Hindlimb muscle (tissue), 1 donor: Measurements from ENCODE around the gene RIPK3. TPM values are rescaled to one million over a fixed set of nuclear protein-coding genes. Genes with fewer than 3 reads are reported as not detected.
"Not testable (repeated sequence)": the region's sequence is repeated elsewhere in the genome, so short reads cannot be mapped to it uniquely, and the experiment has no call there.

Experiments
- DNase-seq: peaks from one replicate; pipeline ENCODE4 v3.0.0-alpha.2; 2013
- polyA plus RNA-seq: library from polyadenylated mRNA; unstranded; fragments of 120-200 nt; gene quantifications from one replicate; pipeline ENCODE4 v1.2.1, GENCODE V29; 2013; ENCODE audit not compliant: insufficient read length

The RIPK3 gene
- polyA plus RNA-seq, 1 donor: 2.1 TPM

DNA sequence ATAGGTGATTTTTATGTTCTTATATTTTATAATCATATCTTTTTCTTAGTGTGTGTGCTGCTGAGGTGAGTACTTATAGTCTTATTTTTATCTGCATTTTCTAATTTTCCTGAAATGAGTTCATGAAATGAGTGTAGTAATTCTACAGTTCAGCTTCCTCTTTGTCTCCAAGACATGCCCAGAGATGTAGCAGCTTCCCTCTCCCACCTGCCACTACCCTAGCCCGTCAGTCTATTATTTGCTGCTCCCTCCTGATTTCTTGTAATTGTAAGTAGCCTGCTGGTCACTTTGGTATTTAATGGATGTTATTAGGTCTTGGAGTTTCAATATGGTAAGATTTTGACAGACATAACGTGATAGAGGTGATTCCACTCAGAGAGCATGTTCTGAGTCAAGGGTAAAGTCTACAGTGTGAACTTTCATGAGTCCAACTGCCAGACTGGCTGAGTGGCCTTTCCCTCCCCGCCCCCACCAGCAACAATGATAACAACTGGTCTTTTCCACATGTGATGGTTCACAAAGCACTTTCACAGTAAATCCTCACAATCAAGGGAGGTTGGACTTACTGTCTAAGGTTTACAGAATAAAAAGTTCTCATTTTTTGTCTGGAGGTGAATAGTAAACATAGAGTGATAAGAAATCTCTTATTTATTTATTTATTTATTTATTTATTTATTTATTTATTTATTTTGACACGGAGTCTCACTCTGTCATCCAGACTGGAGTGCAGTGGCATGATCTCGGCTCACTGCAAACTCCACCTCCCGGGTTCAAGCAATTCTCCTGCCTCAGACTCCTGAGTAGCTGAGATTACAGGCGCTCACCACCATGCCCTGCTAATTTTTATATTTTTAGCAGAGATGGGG is 4.2 kb upstream of the RIPK3 start:
- DNase-seq: no peak

DNA sequence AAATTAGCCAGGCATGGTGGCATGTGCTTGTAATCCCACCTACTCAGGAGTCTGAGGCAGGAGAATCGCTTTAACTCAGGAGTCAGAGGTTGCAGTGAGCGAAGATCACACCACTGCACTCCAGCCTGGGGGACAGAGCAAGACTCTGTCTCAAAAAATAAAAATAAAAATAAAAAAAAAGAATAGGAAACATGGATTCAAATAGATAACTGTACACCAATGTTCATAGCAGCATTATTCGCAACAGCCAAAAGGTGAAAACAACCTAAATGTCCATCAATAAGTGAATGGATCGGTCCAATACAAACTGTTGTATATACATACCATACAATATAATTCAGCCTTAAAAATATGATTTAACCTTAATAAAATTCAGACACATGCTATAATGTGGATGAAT is 3.1 kb upstream of the RIPK3 start:
- DNase-seq: no peak

DNA sequence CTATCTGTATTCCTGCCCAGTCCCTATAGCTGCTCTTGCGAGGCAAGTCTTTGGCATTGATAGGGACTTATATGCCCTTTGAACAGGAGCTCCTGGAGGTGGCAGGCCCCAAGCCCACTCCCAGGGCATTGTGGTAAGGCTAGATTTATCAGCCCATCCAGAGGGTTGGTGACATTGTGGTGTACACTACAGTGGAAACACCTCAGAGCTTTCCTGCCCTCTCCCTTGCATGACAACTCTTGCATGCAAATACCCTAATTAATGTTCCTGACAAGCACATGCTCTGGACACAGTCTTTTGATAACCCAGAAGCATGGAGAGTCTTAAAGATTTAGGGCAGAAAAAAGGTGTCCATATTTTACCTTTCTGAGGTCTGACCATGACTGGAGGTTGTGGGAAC is 815 bp upstream of the RIPK3 start:
- no peak for DNase-seq

DNA sequence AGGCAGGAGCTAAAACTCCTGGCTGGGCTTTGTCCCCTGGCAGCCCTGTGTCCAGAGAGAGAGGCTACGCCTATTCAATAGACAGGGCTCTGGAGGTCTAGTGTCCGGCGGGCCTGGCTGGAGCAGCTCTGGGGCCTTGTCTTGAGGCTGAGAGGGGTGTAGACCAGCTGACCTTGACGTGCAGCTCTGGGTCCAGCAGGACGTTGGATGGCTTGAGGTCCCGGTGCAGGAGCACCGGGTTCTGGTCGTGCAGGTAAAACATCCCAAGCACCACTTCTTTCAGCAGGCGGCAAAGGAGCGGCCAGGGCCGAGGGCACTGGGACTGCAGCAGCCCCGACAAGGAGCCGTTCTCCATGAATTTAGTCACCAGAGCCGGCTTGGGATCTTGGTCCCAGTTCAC is 948 bp downstream of the RIPK3 start:
- no peak for DNase-seq

DNA sequence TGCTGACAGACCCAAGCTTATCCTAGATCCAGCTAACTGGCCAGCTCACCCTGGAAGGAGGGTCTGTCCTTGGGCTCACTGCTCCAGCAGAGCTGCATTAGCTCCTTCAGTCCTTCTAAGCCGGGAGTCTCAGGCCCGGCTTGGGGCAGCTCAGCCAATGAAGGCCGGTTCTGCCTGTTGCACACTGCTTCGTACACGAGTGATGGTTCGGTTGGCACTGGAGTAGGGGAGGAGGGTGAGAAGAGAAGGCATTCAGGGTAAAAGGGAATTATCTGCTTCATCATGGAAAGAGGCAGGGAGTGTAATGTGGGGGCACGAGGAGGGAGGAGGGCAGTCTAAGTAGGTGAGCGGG is 2.0 kb downstream of the RIPK3 start:
- DNase-seq: no peak

DNA sequence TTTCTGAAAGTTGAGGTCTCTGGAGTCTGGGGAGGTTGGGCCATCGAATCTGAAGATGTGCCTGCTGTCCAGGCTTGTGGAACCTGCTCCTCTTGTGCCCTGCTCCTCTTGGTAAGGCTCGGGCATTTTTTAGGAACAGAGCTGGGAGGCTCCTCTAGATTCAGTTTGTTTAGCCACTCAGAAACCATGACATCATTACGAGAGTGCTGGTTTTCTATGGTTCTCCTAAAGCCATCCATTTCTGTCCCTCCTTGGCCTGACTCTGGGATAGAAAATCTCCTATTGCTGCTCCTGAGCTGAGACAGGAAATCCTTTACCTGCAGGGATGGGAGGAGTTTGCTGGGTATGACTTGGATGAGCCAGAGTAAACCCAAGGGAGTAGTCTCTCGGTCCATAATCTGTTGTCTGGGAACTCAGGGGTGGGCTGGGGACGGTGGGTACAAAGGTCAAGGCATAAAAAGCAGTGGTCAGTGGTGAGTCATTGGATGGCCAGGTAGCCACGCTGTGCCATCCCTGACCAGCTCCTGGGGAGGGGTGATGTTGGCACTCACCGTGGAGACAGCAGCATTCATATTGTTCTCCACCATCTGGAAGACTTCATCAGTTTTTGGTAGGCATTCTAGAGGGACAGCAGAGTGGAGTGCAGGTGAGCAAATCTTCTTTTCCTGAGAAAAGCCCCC is 2.5 kb downstream of the RIPK3 start:
- no peak for DNase-seq

DNA sequence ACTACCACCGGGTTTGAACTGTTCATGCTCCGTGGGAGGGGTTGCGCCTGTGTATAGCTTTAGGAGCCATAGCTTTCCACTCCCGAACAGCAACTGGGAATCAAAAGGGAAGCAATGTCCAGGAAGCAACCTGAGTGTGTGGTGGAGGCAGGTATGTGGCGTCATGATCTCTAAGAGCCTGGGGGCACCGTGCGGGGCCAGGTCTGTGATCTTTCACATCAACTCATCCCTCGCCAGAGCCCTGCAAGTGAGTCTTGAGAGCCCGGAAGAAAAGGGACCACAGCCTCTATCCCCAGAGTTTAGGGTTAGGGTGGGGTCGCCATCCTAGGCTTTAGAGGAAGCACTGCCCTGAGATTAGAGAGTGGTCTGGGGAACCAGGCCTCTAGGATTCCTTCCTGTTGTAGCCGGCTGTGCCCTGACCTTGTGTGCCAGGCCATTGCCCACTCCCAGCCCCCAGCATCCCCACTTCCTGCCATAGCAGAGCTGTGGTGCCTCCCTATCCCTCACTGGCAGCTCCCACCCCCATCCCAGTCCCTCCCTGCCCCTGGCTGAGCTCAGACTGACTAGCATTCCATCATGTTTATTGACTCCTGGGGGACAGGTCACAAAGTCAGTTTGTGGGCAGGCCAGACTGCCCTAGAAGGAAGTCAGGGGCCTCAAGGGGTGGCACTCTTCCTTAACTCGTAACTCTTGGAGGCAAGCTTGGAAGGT is 4.2 kb downstream of the RIPK3 start:
- DNase-seq: no peak

DNA sequence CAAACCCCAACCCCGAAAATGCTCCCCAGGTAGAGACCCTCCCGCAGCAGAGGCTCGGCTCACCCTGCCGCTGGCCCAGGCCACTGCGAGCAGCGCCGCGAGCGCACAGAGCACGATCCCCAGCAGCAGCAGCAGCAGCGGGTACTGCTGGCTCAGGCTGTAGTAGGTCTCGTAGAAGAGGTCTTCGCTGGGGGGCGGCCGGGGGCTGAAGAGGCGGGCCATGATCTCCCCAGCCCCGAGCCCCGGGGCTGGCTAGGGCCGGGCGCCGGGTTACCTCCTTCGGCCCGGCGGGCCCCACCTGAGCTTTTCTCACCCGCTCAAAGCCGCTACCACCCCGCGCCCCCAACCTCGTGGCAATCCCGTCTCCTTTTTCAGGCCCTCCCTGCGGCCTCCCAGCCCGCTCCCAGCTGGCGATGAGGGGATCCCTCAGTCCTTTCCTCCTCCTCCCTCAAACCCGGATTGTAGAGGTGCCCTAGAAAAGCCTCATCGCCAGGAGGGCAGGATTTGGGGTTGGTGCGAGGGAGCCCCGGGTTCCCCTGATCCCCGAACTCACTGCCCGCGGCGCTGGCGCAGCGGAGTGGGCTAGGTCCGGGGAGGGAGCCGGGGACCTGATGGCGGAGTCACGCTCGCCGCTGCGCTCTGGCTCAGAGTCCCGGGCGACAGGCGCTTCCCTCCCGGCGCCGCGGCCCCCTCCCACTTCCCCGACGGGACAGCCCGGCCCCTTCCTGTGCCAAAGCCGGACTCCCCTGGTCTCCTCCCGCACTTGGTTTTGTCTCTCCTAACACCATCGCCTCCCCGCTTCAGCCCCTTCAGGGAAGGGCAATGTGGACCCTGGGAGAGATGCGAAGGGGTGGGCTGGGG is 5.1 kb downstream of the RIPK3 start, which contains the start of gene ADCY4:
TSS of gene ADCY4 (minus strand) at position 641 of the 861 bp plus-strand sequence. CDS start at position 222, 419 bp downstream.
- no peak for DNase-seq

DNA sequence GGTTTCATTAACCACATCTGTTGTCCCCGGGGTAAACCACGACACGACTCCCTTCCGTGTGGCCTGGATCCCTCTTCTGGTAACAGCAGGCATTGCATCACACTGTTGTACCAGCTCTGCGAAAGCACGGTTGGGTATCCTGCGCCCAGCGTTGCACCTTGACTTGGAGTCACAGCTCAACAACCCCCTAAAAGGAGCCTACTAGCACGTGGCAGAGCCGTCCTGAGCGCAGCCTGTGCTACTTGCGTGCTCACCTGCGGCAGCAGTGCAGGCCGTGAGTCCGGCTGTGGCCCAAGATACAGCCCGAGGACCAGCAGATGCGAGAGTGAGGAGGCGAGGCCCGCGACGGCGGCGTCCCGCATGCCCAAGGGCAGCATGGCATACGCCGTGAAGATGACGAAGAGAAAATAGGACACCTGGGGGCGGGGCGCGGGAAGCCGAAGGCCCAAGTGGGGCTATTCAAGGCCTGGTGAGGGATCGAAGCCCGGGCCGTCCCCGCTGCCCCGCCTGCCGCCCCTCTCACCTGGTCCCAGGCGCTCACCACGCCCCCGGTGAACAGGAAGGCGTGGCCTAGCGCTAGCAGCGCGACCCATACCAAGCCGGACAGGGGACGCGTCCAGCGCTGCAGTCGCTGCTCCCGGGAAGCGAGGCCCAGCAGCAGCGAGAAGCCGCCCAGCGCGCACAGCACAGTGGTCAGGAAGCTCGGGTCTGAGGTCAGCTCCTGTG is 7.4 kb downstream of the RIPK3 start:
- DNase-seq: no peak

DNA sequence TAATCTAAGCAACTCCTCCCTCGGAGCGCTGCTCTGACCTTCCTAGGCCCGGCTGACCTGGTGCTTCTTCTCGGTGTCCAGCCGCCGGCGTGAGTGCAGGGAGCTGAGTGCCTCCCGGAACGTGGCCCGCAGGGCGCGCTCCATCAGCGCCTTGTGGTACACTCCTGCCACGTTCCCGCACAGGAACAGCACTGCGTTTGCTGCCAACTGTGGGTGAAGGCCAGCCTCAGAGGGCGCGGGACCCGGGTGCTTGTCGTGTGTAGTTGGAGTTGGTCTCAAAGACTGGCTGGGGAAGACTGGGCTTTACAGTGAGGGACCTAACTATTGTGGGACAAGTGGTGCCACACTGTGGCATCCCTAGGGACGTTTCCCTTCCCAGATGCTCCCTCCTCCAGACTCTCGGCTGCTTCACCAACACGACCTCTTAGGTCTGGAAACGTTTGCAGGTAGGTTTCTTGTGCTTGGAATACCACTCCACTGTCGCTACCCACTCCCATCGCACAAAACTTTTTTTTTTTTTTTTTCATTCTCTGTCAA is 8.0 kb downstream of the RIPK3 start:
- DNase-seq: no peak

DNA sequence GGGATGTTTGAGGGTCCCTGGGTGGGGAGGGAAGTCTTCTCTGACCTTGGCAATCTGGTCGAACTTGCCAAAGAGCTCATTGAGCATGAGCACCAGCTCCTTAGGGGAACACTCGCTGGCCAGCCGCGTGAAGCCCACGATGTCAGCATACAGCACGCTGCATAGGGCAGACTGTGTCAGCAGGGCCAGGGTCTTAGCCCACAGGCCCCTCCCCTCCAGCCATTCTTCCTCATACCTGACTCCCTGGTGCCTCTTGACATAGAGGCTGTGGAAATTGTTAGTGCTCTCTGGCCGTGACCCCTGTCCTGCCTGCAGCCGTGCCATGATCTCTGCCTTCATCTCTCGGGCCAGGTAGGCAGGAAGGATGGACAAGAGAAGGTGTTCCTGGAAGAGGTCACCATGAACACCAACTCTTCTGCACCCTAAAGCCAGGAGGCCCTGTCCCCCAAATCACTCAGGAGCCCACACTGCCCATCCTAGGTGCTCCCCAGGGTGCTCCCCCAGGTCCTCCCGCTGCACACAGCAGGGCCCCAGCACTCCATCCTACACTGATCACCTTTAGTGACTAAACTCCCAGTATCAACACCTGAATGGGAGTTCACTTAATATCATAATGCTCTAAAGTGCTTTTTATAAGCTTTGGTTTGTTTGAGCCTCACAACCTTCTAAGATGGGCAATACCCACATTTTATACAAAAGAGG is 8.7 kb downstream of the RIPK3 start:
- no peak for DNase-seq

DNA sequence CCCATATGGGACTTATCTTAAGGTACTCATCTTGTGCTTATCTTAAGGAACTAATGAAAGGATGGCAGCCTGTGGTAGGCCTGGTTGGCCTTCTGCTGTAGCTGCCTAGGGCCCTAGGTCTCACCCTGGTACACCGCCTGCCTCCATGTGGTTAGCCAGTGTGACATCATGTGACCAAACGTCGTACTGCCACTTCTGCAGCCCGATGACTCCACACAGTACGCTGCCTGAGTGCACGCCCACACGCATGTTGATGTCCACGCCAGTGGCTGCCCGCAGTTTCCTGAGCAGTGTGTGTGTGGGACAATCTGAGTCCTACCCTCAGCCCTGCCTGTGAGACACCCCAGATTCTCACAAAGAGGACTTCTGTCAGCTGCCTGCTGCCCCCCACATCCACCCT is 10.1 kb downstream of the RIPK3 start:
- DNase-seq: no peak

DNA sequence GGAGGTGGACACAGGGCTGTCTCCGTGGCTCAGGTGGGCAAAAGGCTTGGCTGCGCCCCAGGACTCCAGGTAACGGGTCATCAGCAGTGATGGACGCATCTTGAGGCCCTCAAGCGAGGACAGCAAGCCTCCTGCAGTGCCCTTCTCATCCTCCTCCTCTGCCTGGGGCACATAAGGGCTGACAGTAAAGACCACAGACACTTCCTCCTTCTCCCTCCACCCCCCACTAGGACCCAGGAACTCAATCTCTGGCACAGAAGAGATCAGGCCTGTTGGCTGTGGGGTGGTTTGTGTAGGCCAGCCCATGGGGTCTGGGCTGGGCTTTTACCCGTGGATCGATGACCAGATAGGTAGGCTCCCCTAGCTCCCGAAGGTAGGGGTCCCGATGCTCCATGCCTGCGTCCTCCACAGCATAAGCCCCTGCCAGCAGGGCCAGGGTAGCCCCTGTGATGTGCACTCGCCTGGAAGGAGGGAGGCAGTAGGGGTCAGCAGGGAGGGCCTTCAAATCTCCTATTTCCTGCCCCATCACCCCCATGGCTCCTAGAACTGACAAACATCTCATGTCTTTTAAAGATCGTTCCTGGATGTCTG is 10.6 kb downstream of the RIPK3 start:
- DNase-seq: no peak

DNA sequence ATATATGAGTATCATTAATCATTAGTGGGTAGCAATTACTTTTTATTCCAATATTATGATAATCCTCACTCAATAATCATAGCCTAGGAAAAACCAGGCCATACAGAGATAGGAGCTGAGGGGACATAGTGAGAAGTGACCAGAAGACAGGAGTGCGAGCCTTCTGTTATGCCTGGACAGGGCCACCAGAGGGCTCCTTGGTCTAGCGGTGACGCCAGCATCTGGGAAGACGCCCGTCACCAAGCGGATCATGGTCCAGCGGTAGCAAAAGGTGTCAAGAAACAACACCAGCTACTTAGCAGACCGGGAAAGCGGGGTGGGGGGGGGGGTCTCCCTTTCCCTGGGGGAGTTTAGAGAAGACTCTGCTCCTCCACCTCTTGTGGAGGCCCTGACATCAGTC is 11.9 kb downstream of the RIPK3 start:
- DNase-seq: not testable (repeated sequence)

DNA sequence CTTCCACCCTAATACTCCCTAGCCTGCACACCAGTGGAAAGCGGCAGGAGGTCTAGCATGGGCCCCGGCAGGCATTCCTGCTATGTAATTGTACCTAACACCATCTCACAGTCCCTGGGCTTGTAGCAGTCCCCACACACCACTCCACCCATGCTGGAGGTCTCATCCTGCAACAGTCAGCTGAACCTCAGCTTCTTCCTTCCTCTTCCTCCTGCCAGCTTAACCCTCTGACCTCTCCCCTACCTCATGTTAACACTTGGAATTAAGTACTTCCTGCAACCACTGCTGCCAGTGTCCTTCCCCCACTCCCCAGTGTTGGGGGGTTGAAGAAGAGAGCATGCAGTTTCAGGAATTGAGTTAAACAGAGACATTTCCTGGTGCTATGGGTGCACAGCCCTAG is 12.5 kb downstream of the RIPK3 start:
- no peak for DNase-seq

DNA sequence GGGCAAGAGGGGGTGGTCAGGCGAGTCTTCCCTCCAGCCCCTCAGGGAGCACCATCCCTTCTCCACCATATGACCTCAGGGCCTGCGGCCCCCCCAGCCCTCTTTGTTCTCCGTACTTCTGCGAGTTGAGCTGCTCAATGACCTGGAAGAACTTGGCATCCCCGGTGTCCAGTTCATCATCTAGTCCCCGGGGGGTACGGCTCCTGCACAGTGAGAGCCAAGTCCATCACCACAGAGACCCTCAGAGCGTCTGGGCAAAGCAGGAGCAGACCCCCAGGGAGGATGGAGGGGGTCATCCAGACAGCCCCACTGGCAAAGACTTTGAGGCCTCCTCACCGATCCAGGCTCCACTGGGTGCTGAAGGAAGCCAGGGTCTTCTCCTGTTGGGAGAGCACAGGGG is 13.8 kb downstream of the RIPK3 start:
- DNase-seq: no peak

DNA sequence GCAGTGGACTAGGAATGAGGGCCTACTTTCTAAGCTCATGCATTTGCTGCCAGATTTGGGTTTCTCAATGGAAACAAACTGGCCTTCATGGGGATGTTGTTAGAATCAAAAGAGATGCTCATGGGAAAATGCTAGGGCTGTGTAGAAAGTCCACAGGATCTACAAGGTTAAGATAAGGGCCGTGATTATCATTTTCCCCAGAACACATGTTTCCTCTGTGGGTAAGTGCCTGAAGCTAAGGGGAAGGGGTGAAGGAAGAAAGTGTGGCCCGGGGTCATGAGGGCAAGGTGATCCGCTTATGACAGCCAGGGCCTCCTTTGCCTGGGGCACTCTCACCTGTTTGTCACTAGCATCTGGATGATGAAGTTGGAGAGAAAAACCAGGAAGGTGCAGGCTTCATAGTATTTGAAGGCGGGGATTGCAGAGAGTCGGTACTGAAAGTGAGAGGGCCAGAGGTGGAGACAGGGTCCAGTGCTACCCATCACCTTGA is 14.7 kb downstream of the RIPK3 start:
- DNase-seq: no peak

DNA sequence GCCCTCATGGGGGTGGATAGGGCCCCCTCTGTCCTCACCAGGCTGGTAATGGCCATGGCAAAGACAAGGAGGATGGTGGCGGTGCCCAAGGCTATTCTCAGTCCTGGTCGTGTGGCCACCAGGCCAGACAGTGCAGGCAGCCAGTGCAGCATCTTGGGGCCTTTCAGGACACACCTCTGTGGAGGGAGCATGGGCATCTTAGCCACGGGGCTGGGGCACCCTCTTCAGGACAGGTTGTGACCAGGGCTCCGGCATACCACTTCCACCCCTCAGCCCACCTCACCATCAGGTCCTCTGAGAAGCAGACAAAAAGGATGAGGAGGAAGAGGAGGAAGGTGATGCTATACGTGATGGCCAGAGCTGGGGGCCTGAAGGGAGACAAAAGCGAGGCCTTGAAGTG is 15.8 kb downstream of the RIPK3 start:
- no peak for DNase-seq

DNA sequence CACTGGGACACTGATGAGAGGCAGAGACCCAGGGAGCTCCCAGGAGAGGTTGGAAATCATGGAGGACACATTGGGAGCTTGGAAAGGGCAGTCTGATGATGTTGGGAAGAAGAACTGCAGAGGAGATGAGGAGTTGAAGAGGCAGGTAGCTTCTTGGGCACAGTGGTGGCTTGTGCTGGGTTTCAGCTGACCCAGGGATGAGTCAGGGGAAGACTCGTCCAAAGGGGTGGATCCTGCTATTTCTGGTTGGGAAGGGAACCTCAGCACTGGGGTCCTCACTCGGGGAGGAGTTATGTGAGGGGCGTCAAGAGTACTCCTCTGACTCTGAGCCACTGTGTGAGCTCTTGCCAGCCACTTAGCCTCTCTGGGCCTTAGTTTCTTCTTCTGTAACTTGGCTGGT is 16.4 kb downstream of the RIPK3 start:
- no peak for DNase-seq

DNA sequence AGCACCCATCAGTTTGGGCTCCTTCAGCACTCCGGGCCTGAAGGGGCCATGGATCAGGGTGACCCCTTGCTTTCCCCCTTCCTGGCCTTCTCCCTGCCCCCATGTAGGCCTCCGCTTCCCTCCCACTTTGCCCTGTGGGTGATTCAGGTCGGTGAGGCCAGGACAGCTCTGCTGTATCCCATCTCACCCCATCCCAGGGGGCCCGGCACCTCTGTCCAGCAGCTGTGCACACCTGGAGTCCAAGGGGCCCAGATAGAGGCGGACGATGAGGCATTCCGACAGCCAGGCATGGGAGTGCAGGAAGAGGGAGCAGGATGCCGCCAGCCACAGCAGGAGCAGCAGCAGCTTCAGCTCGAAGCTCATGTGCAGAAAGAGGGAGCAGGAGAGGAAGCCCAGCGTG is 17.1 kb downstream of the RIPK3 start:
- no peak for DNase-seq
